H7 (cell line): ENCODE results near the gene KCNH1. TPM values are rescaled to one million over a fixed set of nuclear protein-coding genes. Genes with fewer than 3 reads are reported as not detected.

Experiments used
- DNase-seq: peaks from one replicate; pipeline ENCODE4 v3.0.0; 2012
- H3K27me3 ChIP-seq: 2 replicates; pipeline ENCODE4 v1.6.0; 2011; ENCODE audit warnings: mild to moderate bottlenecking, low read length; ENCODE audit not compliant: control insufficient read depth, insufficient read depth
- H3K36me3 ChIP-seq: replicated peaks from 2 replicates; pipeline ENCODE4 v1.5.1; 2011; ENCODE audit warnings: low read length; ENCODE audit not compliant: control insufficient read depth, insufficient read depth
- H3K4me3 ChIP-seq: 2 replicates; pipeline ENCODE4 v1.5.1; 2011; ENCODE audit warnings: low read depth, mild to moderate bottlenecking, control low read depth, low read length, moderate library complexity; ENCODE audit not compliant: insufficient read depth
- total RNA-seq: library from RNA; depleted of rRNA; stranded (reverse); fragments of >200 nt; shearing (Covaris generic); gene quantifications from 2 replicates; pipeline ENCODE4 v1.2.3, GENCODE V29; 2014

Gene KCNH1
- total RNA-seq, 1 experiment from 2014 or later: 0.07 TPM

DNA sequence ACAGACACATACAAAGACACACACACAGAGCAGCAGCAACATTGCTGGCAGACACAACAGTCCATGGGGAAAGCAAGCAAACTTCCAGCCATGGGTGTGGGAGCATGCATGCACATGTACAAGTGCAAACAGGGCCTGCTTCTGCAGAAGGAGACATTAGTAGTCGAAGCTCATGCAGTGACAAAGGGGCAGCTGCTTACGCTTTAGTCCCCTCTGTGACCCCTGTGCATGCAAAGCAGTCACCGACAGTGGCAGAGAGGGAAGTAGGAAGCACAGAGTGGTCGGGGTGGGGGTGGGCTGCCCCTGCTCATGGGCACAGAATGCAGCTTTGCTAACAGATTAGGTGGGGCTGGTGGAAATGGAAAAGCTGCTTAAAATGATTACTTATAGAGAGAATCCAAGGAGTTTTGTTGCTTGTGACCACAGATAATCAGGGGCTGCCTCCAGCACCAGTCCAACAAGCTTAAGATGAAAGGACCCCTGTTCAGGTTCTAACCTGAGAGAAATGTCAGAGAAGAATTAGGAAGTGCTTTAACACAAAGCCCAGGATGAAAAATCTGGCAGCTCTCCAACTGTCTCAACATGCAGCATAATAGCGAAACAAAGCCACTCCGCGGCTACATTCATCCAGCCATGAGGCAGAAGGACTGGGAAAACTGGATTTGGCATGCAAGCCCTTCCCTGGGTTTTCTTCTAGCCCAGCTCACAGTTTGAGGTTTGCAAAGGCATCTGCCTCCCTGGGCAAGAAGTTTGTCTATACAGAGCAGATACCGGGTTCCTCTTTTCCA, 378.9 kb downstream of the KCNH1 start:
- H3K4me3 ChIP-seq: no peak overlapping the region
- DNase-seq: peak; percentile 28
- H3K27me3 ChIP-seq: peaks cover 1% of the 10 kb centered on the region; the same call in 1 of the 2 replicates
- no peaks in the 10 kb centered on the region for H3K36me3 ChIP-seq

DNA sequence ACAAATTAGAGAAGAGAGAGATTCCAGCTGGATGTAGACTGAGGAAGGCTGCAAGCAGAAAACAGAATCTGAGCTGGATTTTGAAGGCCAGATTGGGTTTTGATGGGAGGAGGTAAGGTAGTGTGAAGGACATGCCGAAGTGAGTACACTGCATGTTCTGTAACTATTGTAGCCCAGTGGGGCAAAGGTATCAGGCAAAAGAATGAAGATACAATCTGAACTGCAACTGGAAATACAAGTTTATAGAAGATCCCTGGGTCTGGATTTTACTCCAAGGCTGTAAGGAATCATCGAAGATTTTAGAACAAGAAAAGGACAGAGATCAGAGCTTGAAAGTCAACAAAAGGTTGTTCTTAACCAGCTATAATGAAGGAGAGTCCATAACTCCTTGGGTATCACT, 382.0 kb downstream of the KCNH1 start:
- Histone ChIP-seq H3K27me3 (peaks cover 1% of the 10 kb centered on the region; the same call in 1 of the 2 replicates), H3K4me3 (no peak overlapping the region), H3K36me3 (no peaks in the 10 kb centered on the region)
- no peak for DNase-seq

DNA sequence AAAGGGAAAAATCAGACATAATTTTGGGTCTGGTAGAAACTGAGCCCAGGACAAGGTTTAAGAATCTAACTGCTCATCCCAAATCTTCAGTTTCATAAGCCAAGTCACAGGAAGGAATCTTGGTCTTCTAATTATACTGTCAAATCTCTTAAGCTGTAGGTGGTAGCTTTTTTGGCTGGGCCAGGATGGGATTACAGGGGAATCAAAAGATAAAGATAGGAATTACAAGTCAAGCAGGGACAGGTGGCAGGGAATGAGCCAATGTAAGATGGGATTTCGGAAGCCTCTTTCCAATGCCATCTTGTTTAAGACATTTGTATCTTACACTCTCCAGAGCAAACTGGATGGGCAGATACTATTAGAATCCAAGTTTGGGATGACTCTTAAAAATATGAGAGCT, 383.5 kb downstream of the KCNH1 start:
- Histone ChIP-seq H3K27me3 (no peaks in the 10 kb centered on the region; the same call in 1 of the 2 replicates), H3K36me3 (no peaks in the 10 kb centered on the region), H3K4me3 (no peak overlapping the region)
- no peak for DNase-seq

DNA sequence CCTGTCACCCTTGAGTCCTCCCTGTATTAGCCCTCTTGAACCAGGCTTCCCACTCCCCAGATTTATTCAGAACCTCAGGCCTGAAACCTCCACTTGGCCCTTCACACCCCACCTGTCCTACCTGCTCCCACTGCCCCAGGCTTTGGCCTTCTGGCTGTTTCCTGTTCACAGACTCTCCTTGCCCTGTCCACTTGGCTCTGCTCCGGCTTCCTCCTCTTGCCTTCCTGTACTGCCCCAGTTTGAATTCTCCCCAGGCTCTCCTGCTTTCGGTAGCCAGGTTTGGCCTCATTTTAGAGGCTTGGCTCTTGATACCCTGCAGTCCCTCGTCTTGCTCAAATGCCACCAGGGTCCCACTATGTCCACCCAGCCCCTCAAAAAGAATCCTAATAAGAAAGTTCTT, 385.2 kb downstream of the KCNH1 start:
- Histone ChIP-seq H3K27me3 (no peaks in the 10 kb centered on the region; the same call in 1 of the 2 replicates), H3K4me3 (no peak overlapping the region), H3K36me3 (no peaks in the 10 kb centered on the region)
- DNase-seq: no peak

DNA sequence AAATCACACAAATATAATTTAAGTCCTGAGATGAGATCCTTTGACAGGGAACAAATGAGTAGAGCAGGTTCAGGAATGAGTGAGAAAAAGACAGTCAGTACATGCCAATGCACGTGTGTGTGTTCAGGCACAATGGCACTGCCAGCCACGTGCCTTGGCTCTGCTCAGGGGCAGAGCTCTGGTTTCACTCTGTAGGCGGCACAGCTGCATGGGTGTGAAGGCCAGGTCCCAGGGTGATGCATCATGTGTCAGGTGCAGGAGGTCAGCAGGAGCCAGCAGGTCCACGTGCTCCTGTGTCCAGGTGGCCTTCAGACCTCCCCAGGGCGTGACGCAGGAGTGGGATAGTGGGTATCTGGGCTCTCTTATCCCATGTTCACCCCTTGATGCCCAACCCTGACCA, 386.1 kb downstream of the KCNH1 start:
- no peak for DNase-seq
- no peak overlapping the region for H3K4me3 ChIP-seq
- H3K36me3 ChIP-seq: no peaks in the 10 kb centered on the region
- no peaks in the 10 kb centered on the region; the same call in 1 of the 2 replicates for H3K27me3 ChIP-seq

DNA sequence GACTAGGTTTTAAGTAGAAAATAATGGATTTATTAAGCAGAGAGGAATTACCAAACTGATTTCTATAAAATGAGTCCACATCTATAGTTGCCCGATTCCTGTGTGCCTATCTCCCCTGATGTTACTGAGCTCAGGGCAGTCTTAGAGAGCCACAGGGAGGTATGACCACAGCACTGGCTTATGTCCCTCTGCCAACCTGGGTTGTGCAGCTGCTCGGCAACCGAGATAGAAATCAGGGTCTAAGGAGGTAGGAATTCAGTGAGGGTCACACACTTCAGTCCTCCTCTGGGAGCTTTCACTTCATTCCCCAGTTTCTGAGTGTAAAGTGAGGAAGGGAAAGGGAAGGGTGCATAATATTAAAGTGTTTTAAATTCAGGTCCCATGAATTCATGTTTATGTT, 386.8 kb downstream of the KCNH1 start:
- H3K36me3 ChIP-seq: no peaks in the 10 kb centered on the region
- no peak for DNase-seq
- no peak overlapping the region for H3K4me3 ChIP-seq
- H3K27me3 ChIP-seq: no peaks in the 10 kb centered on the region; the same call in 1 of the 2 replicates

DNA sequence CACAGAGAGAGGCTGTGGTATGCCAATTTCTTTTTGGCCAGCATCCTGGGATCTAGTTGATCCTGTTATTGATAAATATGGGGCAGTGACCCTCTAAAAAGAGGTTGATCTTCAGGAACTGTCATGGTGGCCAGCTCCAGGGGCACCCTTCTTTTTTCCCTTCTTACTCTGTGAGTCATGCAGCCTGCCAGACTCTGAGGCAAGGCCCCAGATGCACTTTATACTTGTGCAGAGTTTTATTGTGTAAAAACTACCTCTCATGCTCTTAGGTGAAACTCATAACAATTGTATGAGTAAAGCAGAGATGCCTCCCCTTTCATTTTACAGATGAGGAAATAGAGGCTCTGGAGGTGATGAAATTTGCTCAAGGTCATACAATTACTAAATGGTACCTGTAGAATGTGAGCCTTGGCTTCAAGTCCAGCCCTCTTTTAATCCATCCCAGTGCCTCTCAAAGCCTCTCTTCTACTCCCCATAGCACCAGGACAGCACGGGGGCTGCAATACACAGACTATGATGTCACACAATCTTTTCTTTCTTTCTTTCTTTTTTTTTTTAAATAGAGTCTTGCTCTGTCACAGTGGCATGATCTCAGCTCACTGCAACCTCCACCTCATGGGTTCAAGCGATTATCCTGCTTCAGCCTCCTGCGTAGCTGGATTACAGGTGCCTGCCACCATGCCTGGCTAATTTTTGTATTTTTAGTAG, 387.8 kb downstream of the KCNH1 start:
- DNase-seq: no peak
- no peak overlapping the region for H3K4me3 ChIP-seq
- H3K36me3 ChIP-seq: no peaks in the 10 kb centered on the region
- H3K27me3 ChIP-seq: no peaks in the 10 kb centered on the region; the same call in 1 of the 2 replicates

DNA sequence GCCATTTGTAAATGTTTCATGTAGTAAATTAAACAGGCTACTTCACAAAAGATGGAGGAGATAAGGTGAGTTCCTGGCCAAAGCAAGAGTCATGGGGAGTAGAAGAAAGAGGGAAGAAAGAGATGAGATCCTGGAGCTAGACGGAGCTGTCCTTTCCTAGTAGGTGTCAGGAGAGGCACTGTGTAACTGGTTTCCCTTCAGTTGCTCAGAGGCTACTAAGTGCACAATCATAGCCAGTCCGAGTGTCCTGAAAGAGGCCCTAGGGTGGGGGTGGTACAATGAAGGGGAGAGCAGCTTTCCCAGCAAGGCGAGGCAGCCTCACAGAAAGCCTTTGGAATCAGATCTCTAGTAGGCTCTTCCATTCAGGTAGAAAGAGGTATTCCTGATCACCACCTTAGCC, 390.9 kb downstream of the KCNH1 start:
- DNase-seq: peak; percentile 3
- Histone ChIP-seq H3K4me3 (no peak overlapping the region), H3K36me3 (no peaks in the 10 kb centered on the region), H3K27me3 (no peaks in the 10 kb centered on the region)

DNA sequence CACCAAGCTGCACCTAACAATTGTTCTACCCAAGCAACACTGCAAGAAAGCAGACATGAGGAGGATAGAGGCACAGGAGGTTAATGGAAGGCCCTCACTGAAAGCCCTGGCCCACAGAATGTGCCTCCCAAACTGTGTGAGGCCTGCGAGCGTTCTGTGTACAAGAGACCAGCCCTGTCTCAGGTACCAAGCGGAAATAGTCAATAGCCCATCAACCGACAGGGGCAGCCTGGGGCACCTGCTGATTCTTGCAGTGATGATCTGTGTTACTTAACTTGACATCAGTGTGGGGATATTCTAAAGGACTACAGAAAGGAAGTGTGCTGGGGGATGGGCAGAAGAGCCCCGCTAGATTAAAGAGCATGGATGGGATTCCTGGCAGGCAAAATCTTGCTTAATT, 392.4 kb downstream of the KCNH1 start:
- Histone ChIP-seq H3K4me3 (no peak overlapping the region), H3K36me3 (no peaks in the 10 kb centered on the region), H3K27me3 (no peaks in the 10 kb centered on the region)
- peak; percentile 7 for DNase-seq

DNA sequence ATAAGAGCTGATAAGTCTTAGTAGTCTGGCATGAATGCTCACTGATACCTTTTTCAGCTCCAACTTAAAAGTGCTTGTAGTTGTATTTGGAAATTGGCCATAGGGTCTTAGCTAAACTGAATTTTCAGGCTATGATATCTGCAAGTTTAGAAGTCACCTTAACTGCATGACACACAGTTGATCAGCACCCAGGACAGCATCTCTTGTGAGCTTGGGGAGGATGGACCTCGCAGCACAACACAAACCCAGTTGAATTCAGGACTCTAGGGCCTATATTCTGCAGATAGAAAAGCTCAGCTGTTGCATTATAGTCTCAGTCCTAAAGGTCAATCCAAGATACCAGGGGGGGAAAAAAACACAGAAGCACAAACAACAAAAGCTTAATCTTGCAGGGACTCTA, 394.3 kb downstream of the KCNH1 start:
- DNase-seq: peak; percentile 22
- Histone ChIP-seq H3K4me3 (no peak overlapping the region), H3K36me3 (no peaks in the 10 kb centered on the region), H3K27me3 (no peaks in the 10 kb centered on the region)

DNA sequence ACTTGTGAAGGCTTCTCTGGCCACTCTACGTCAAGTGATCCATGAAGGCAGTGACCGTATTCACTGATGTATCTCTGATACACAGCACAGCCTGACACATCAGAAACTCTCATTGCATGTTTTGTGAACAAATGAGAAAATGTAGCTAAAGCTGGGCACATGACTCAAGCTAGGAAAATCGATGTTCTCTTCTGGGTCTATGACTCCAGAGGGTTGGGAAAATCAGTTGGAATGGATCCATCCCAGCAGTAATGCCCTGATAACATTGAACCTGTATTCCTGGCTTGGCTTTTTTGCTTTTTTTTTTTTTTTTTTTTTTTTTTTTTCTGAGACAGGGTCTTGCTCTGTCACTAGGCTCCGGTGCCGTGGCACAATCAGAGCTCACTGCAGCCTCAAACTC, 395.7 kb downstream of the KCNH1 start:
- Histone ChIP-seq H3K27me3 (no peaks in the 10 kb centered on the region), H3K36me3 (no peaks in the 10 kb centered on the region), H3K4me3 (no peak overlapping the region)
- DNase-seq: no peak

DNA sequence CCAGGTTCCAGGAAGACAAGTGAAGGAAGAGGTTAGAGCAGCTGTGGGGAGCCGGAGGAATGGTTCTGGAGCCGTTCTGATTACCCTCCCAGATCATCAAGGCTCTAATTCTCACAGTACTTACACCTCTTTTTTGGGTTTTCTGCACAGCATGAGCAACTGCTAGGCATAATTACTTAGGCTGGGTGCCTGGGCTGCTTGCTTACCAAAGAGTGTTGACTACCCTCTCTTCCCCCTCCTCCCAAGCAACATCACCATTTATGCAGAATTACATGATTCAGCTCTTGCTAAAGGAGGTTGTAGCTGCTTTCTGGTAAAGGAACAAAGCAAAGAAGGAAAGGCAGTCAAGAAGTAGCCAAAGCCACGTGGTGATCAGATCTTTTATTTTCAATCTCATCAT, 397.2 kb downstream of the KCNH1 start:
- Histone ChIP-seq H3K27me3 (no peaks in the 10 kb centered on the region; the same call in 1 of the 2 replicates), H3K4me3 (no peak overlapping the region), H3K36me3 (no peaks in the 10 kb centered on the region)
- DNase-seq: no peak

DNA sequence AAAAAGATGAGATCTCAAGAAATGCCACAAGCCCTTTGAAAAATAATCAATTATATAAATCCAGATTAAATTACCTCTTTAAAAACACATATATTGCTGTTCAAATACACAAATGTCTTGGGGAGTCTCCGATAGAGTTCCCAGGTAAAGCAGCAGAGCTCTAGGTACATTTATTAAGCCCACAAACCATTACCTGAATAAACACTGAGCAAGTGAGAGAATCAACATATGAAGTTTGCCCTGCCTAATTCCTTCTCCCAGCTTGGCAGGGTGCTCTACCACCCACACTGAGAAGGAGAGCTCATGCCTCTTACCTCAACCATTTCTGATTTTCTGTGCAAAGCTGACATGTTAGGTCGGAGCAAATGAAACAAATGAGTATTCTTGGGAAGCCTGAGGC, 402.4 kb downstream of the KCNH1 start:
- Histone ChIP-seq H3K4me3 (no peak overlapping the region), H3K36me3 (no peaks in the 10 kb centered on the region), H3K27me3 (no peaks in the 10 kb centered on the region; the same call in 1 of the 2 replicates)
- DNase-seq: no peak

DNA sequence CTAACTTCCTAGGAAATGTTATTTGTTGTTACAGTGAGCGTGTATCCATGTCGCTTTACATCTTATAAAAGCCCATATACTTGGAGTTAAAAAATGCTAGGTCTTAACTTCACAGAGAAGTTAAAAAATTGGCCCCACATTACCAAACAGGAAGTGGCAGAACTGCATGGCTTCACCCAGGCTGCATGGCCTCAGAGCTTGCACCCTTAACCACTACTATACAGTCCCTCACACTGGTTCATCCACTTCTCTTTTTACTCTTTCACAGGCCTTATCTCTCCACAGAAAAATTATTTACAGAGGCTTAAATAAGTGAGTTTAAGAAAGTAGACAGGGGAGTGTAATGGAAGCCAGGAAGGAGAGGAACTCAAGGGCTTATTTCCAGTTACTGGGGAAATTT, 402.8 kb downstream of the KCNH1 start:
- Histone ChIP-seq H3K36me3 (no peaks in the 10 kb centered on the region), H3K27me3 (no peaks in the 10 kb centered on the region; the same call in 1 of the 2 replicates), H3K4me3 (no peak overlapping the region)
- no peak for DNase-seq

DNA sequence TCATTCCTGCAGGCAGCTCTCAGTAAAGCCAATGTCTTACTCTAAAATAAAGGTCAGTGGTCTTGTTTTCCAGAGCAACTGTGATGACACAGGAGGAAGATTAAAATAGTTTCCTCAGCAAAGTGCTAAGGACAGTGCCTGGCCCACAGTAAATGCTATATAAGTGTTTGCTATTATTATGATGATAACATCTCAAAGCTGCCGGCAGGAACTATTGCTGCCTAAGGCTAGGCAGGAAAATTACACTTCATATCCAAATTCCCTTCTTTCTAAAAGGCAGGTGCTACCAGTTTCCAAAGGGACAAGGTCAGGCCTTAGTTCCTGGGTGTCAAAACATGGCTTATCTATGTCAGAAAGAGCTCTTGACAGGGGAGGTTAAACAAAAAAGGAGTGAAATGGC, 403.9 kb downstream of the KCNH1 start:
- no peak for DNase-seq
- no peaks in the 10 kb centered on the region for H3K36me3 ChIP-seq
- no peak overlapping the region for H3K4me3 ChIP-seq
- no peaks in the 10 kb centered on the region; the same call in 1 of the 2 replicates for H3K27me3 ChIP-seq
